K562 (cell line): Measurements from ENCODE around the gene MALRD1. TPM values are rescaled to one million over a fixed set of nuclear protein-coding genes. Genes with fewer than 3 reads are reported as not detected.

ENCODE experiments used
- FOXK1 ChIP-seq: sonication (generic); formaldehyde crosslinking; IDR thresholded peaks from 2 replicates; pipeline ENCODE4 v1.8.0; 2022; ENCODE audit warnings: missing genetic modification reagents, mild to moderate bottlenecking, borderline replicate concordance
- MYNN ChIP-seq, 2 experiments: sonication (generic); formaldehyde crosslinking in 1 of 2; IDR thresholded peaks; 2 replicates each; pipeline versions ENCODE4 v1.5.0 to v1.6.1; 2016 to 2020; ENCODE audit warnings: antibody characterized with exemption in 1 of 2, missing genetic modification reagents in 1 of 2
- RFX5 ChIP-seq: IDR thresholded peaks from 2 replicates; pipeline ENCODE4 v1.6.1; 2011; ENCODE audit warnings: low read depth, mild to moderate bottlenecking, improper control_type of control experiment, low read length
- ZMIZ1 ChIP-seq, 2 experiments: fragments of 150-350 bp in 1 of 2; IDR thresholded peaks; 2 replicates each; pipeline ENCODE4 v1.6.1; 2012 to 2016; ENCODE audit warnings: low read depth in 2 of 2, low read length in 2 of 2, mild to moderate bottlenecking in 1 of 2, moderate library complexity in 1 of 2
- ZNF512 ChIP-seq: IDR thresholded peaks from 2 replicates; pipeline ENCODE4 v1.6.1; 2016; ENCODE audit warnings: missing genetic modification characterization, missing compliant biosample characterization
- polyA plus RNA-seq, 8 experiments: library from polyadenylated mRNA; depleted of rRNA in 4 of 8; stranded (reverse) in 5 of 8; unstranded in 3 of 8; fragments of >200 nt; fragmentation: Nextera tagmentation in 2 of 8; fragmentation: Illumina TruSeq in 1 of 8; extraction: Ambion mirVana in 2 of 8; extraction: Trizol in 1 of 8; gene quantifications; 2 replicates each; pipeline versions ENCODE4 v1.2.1 to v1.2.3, GENCODE V29; 2011 to 2014; ENCODE audit warnings: inconsistent platforms in 1 of 8, missing spikeins in 1 of 8
- total RNA-seq, 7 experiments: library from RNA; depleted of rRNA in 6 of 7; stranded (reverse); fragments of >200 nt in 6 of 7; fragmentation: Illumina TruSeq in 2 of 7; extraction: Trizol in 2 of 7; gene quantifications; 2 replicates each; pipeline versions ENCODE4 v1.2.1 to v1.2.3, GENCODE V29; 2011 to 2021; ENCODE audit warnings: low replicate concordance in 1 of 7
- TF ChIP-seq, protein P1 (sequence below): sonication (generic); IDR thresholded peaks from 2 replicates; pipeline ENCODE4 v1.6.1; 2016

The MALRD1 gene
- total and polyA plus RNA-seq, 9 of the 15 experiments (the other 6 are each of a cell fraction or from before 2014, with no cell fraction given), result not detected

GRCh38 chr10:19616966-19617365 lies 568.4 kb downstream of the MALRD1 start (continued):
- TF ChIP-seq FOXK1 (no peak), MYNN (IDR thresholded peaks at IDR 0.05) (no peak), MYNN (CRISPR knock-in tag; IDR thresholded peaks at IDR 0.05) (no peak), ZNF512 (tag) (no peak), RFX5 (no peak), ZMIZ1 (IDR thresholded peaks at IDR 0.05; ENCODE audit: low read depth in 2 of 2, low read length in 2 of 2) (no peak)
- TF ChIP-seq, protein P1, sequence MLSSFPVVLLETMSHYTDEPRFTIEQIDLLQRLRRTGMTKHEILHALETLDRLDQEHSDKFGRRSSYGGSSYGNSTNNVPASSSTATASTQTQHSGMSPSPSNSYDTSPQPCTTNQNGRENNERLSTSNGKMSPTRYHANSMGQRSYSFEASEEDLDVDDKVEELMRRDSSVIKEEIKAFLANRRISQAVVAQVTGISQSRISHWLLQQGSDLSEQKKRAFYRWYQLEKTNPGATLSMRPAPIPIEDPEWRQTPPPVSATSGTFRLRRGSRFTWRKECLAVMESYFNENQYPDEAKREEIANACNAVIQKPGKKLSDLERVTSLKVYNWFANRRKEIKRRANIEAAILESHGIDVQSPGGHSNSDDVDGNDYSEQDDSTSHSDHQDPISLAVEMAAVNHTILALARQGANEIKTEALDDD, result no peak
